Keratinocyte (primary cell): Measurements from ENCODE around the gene MPO. TPM values are rescaled to one million over a fixed set of nuclear protein-coding genes. Genes with fewer than 3 reads are reported as not detected.

Source experiments
- DNase-seq: peaks from one replicate; pipeline ENCODE4 v3.0.0-alpha.2; 2011; ENCODE audit warnings: low read depth, missing footprints, low spot score
- FAIRE-seq: peaks from 2 replicates; lab custom pipeline; 2011; peaks lifted over from hg19 to GRCh38; lab: Jason Lieb, UNC
- H2AFZ ChIP-seq: 2 replicates; pipeline ENCODE4 v1.6.0; 2012; ENCODE audit warnings: low read length, control low read depth, inconsistent platforms; ENCODE audit not compliant: control insufficient read depth
- H3K27ac ChIP-seq: 2 replicates; pipeline ENCODE4 v1.5.1; 2011; ENCODE audit warnings: low read length; ENCODE audit not compliant: control insufficient read depth, insufficient read depth
- H3K27me3 ChIP-seq: 3 replicates; pipeline ENCODE4 v1.6.0; 2011; ENCODE audit warnings: low read length; ENCODE audit not compliant: control insufficient read depth, insufficient read depth; ENCODE audit errors: extremely low read depth
- H3K36me3 ChIP-seq, 2 experiments: 2 replicates in 1 of 2; 3 replicates in 1 of 2; pipeline ENCODE4 v1.5.1; 2011; ENCODE audit warnings: low read length in 2 of 2, mild to moderate bottlenecking in 1 of 2; ENCODE audit not compliant: control insufficient read depth in 2 of 2, insufficient read depth in 2 of 2; ENCODE audit errors: extremely low read depth in 1 of 2
- H3K4me1 ChIP-seq: 3 replicates; pipeline ENCODE4 v1.5.1; 2011; ENCODE audit warnings: low read length; ENCODE audit not compliant: control insufficient read depth, insufficient read depth; ENCODE audit errors: extremely low read depth
- H3K4me2 ChIP-seq: 3 replicates; pipeline ENCODE4 v1.6.0; 2011; ENCODE audit warnings: low read depth, low read length; ENCODE audit not compliant: control insufficient read depth, insufficient read depth; ENCODE audit errors: extremely low read depth
- H3K4me3 ChIP-seq, 3 experiments: fragments of 200-600 bp in 1 of 3; sonication (generic) in 1 of 3; 2 replicates in 2 of 3; 3 replicates in 1 of 3; pipeline ENCODE4 v1.5.1; 2011 to 2016; ENCODE audit warnings: low read length in 3 of 3, mild to moderate bottlenecking in 3 of 3, control low read depth in 2 of 3, inconsistent platforms in 1 of 3, low read depth in 1 of 3, mixed read lengths in 1 of 3, mixed run types in 1 of 3, moderate library complexity in 1 of 3; ENCODE audit not compliant: control insufficient read depth in 2 of 3, insufficient read depth in 2 of 3; ENCODE audit errors: extremely low read depth in 1 of 3
- H3K79me2 ChIP-seq: 2 replicates; pipeline ENCODE4 v1.6.0; 2012; ENCODE audit warnings: low read length; ENCODE audit not compliant: control insufficient read depth, insufficient read depth
- H3K9ac ChIP-seq: 3 replicates; pipeline ENCODE4 v1.6.0; 2011; ENCODE audit warnings: low read length; ENCODE audit not compliant: control insufficient read depth, insufficient read depth; ENCODE audit errors: extremely low read depth
- H3K9me1 ChIP-seq: 3 replicates; pipeline ENCODE4 v1.6.0; 2011; ENCODE audit warnings: low read length; ENCODE audit not compliant: control insufficient read depth, insufficient read depth; ENCODE audit errors: extremely low read depth
- H3K9me3 ChIP-seq: 2 replicates; pipeline ENCODE4 v1.5.1; 2012; ENCODE audit warnings: low read depth, low read length; ENCODE audit not compliant: control insufficient read depth
- H4K20me1 ChIP-seq: 3 replicates; pipeline ENCODE4 v1.6.0; 2011; ENCODE audit warnings: low read length; ENCODE audit not compliant: control insufficient read depth, insufficient read depth; ENCODE audit errors: extremely low read depth
- EZH2 ChIP-seq: IDR thresholded peaks from one replicate; pipeline ENCODE4 v1.6.1; 2012; ENCODE audit warnings: inconsistent platforms, mild to moderate bottlenecking, low read length, moderate library complexity
- dilution Hi-C: fragments of 300-500 bp; cut with MboI; formaldehyde crosslinking; loops from one replicate; pipeline ENCODE4 v1.7.0; 2020; ENCODE audit warnings: low sequenced_read_pairs; ENCODE audit not compliant: extremely low pct_ligation_motif_present
- polyA plus RNA-seq, 5 experiments: library from polyadenylated mRNA; depleted of rRNA in 3 of 5; stranded (reverse) in 3 of 5; stranded (forward) in 1 of 5; unstranded in 1 of 5; fragments of >200 nt; gene quantifications; 1 replicate in 1 of 5; 2 replicates in 3 of 5; 3 replicates in 1 of 5; pipeline versions ENCODE4 v1.2.1 to v1.2.3, GENCODE V29; 2011 to 2012; ENCODE audit warnings: missing spikeins in 2 of 5, low read depth in 1 of 5, low replicate concordance in 1 of 5
- TF ChIP-seq, protein P1 (sequence below), 3 experiments: IDR thresholded peaks in 1 of 3; conservative IDR thresholded peaks in 1 of 3; optimal IDR thresholded peaks in 1 of 3; 2 replicates in 2 of 3; 3 replicates in 1 of 3; pipeline versions ENCODE3 to v1.5.1; 2011; ENCODE audit warnings: low read length in 3 of 3, mild to moderate bottlenecking in 3 of 3, moderate library complexity in 2 of 3, control low read depth in 1 of 3, inconsistent platforms in 1 of 3; ENCODE audit not compliant: insufficient read depth in 2 of 3; ENCODE audit errors: extremely low read depth in 1 of 3

MPO gene
- polyA plus RNA-seq, 1 donor (not counting 4 experiments of a cell fraction or from before 2014, with no cell fraction given), result not detected

- H3K27me3 ChIP-seq, result peaks cover 3% of the 10 kb centered on the region
- no peak overlapping the region for H3K4me3 ChIP-seq
- no peaks in the 10 kb centered on the region for H3K4me1 ChIP-seq
- dilution Hi-C loops, result loop anchor here (25.0 kb wide), 1 partner anchor 143 kb away; no protein-coding TSS in a partner anchor
- no peaks in the 10 kb centered on the region for H3K79me2 ChIP-seq
- H3K27ac ChIP-seq, result no peak overlapping the region
- H4K20me1 ChIP-seq, result no peaks in the 10 kb centered on the region
- no peak overlapping the region for H3K4me2 ChIP-seq
- H3K36me3 ChIP-seq, result no peaks in the 10 kb centered on the region
- no peak for DNase-seq
- no peak overlapping the region for H3K9ac ChIP-seq
- no peak overlapping the region for H2AFZ ChIP-seq
- no peak for FAIRE-seq
- H3K9me3 ChIP-seq, result no peaks in the 10 kb centered on the region
- TF ChIP-seq, protein P1, sequence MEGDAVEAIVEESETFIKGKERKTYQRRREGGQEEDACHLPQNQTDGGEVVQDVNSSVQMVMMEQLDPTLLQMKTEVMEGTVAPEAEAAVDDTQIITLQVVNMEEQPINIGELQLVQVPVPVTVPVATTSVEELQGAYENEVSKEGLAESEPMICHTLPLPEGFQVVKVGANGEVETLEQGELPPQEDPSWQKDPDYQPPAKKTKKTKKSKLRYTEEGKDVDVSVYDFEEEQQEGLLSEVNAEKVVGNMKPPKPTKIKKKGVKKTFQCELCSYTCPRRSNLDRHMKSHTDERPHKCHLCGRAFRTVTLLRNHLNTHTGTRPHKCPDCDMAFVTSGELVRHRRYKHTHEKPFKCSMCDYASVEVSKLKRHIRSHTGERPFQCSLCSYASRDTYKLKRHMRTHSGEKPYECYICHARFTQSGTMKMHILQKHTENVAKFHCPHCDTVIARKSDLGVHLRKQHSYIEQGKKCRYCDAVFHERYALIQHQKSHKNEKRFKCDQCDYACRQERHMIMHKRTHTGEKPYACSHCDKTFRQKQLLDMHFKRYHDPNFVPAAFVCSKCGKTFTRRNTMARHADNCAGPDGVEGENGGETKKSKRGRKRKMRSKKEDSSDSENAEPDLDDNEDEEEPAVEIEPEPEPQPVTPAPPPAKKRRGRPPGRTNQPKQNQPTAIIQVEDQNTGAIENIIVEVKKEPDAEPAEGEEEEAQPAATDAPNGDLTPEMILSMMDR (optimal IDR thresholded peaks at IDR 0.05 in 1 of 3, IDR thresholded peaks at IDR 0.05 in 1 of 3, conservative IDR thresholded peaks at IDR 0.05 in 1 of 3; ENCODE audit: extremely low read depth in 1 of 3, insufficient read depth in 2 of 3, low read length in 3 of 3), result no peak
- TF ChIP-seq EZH2, result no peak
- no peaks in the 10 kb centered on the region for H3K9me1 ChIP-seq
These were observed 13.3 kb upstream of the MPO start for GRCh38 chr17:58294034-58294433.

GRCh38 chr17:58291246-58291645, 10.5 kb upstream of the MPO start:
- no peak overlapping the region for H3K4me3 ChIP-seq
- DNase-seq (no peak), FAIRE-seq (no peak)
- no peak overlapping the region for H3K4me2 ChIP-seq
- H3K36me3 ChIP-seq, result no peaks in the 10 kb centered on the region
- H3K79me2 ChIP-seq, result no peaks in the 10 kb centered on the region
- H3K4me1 ChIP-seq, result no peaks in the 10 kb centered on the region
- H3K9ac ChIP-seq, result no peak overlapping the region
- H4K20me1 ChIP-seq, result no peaks in the 10 kb centered on the region
- peaks cover 3% of the 10 kb centered on the region for H3K27me3 ChIP-seq
- no peak overlapping the region for H2AFZ ChIP-seq
- dilution Hi-C loops, result loop anchor here (25.0 kb wide), 1 partner anchor 146 kb away; no protein-coding TSS in a partner anchor
- TF ChIP-seq, protein P1 (optimal IDR thresholded peaks at IDR 0.05 in 1 of 3, IDR thresholded peaks at IDR 0.05 in 1 of 3, conservative IDR thresholded peaks at IDR 0.05 in 1 of 3; ENCODE audit: extremely low read depth in 1 of 3, insufficient read depth in 2 of 3, low read length in 3 of 3), result no peak
- no peak for TF ChIP-seq EZH2
- H3K27ac ChIP-seq, result no peak overlapping the region
- no peaks in the 10 kb centered on the region for H3K9me1 ChIP-seq
- no peaks in the 10 kb centered on the region for H3K9me3 ChIP-seq
